Skin epidermis (tissue), 12 donors: ENCODE results near the gene ZNF778.
A peak's percentile ranks its signal among the peaks of the same experiment; 100 is the strongest.
"Not testable (repeated sequence)": the region's sequence is repeated elsewhere in the genome, so short reads cannot be mapped to it uniquely, and the experiment has no call there.

Experiments used
- H3K27ac ChIP-seq, 21 experiments: fragments of 200-600 bp; sonication (generic) in 11 of 21; one replicate each; pipeline ENCODE4 v1.5.0; 2020; ENCODE audit warnings: mild to moderate bottlenecking in 3 of 21, inconsistent platforms in 2 of 21, moderate library complexity in 2 of 21
- H3K4me3 ChIP-seq, 7 experiments: fragments of 200-600 bp; sonication (generic) in 2 of 7; one replicate each; pipeline ENCODE4 v1.5.0; 2020; ENCODE audit warnings: inconsistent platforms in 2 of 7, mild to moderate bottlenecking in 2 of 7, moderate library complexity in 1 of 7

ZNF778 gene

DNA sequence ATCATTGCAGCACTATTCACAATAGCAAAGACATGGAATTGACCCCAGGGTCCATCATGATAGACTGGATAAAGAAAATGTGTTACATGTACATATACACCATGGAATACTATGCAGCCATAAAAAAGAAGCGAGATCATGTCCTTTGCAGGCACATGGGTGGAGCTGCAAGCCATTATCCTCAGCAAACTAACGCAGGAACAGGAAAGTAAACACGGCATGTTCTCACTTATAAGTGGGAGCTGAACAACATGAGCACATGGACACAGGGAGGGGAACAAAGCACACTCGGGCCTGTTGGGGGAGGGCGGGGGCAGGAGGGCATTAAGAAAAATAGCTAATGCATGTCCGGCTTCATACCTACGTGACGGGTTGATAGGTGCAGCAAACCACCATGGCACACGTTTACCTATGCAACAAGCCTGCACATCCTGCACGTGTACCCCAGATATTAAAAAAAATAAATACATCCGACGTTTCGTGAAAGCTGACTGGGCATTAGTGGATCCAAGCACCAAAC lies 28.9 kb downstream of the ZNF778 start:
- peak overlapping the region in 2 of 21 experiments; percentile 27 to 41 for H3K27ac ChIP-seq
- H3K4me3 ChIP-seq = peak overlapping the region in 6 of 7 experiments; percentile 23 to 51 (median 41)

DNA sequence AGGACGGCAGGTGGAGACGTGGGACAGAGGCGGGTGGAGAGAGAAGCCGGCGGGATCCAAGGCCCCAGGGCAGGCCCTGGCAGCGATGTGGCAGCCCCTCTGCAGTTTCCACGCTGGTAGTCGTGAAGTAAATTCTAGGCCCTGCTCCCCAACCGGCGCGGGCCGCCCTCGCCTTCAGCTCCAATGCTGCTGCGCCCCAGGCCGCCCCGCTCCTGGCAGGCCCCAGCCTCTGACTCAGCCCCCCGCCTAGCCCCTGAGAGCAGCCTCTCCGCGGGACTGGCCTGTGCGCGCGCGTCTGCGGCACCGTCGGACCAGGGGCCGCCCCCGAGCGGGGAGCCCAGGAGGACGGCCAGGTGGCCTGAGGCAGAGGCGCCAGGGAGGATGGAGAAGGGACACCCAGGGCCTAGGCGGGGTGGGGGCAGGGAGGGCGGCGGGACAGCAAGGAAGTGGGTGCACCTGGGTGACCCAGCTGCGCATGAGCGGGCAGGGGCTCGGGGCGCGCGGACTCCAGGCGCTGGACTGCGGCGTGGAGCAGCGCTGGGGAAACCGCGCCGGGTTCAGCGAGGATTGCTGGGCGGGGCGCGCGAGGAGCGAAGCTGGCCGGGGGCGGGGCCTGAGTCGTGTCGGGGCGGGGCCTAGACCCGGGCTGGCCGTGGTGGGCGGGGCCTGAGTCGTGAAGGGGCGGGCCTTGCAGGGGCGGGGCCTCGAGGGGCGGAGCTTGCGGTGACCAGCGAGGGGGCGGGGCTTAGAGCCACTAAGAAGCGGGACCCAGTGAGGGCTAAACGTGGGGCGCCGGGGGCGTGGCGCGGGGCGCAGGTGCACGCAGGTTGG lies 29.6 kb downstream of the ZNF778 start:
- peak overlapping the region; percentile 23 to 51 (median 38) for H3K4me3 ChIP-seq

DNA sequence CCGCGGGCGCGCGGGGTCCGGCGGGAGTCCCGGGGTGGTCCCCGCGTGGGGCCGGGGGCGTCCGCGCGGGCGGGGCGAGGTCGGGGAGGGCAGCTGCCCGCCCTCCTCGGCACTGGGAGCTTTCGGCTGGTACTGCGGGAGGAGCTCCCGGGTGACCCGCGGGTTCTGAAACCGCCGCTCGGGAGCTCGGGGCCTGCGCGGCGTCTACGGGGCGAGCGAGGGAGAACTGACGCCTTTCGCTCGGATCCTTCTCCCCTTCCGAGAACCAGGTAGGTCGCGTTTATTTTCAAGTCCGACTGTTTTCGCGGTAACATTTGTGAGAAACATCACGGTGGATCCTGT lies 30.2 kb downstream of the ZNF778 start:
- peak overlapping the region; percentile 23 to 51 (median 38) for H3K4me3 ChIP-seq
- H3K27ac ChIP-seq = not testable (repeated sequence)

More for the DNA sequence above, 29.6 kb downstream of the ZNF778 start:
- H3K27ac ChIP-seq = peak overlapping the region in 6 of 21 experiments; percentile 16 to 56 (median 46)

- Histone ChIP-seq H3K4me3 (peak overlapping the region in 5 of 7 experiments; percentile 23 to 51 (median 44)), H3K27ac (no peak overlapping the region)
Observed at GRCh38 chr16:89248196-89248982, 30.9 kb downstream of the ZNF778 start.

GRCh38 chr16:89253548-89254287 lies 36.2 kb downstream of the ZNF778 start:
- H3K27ac ChIP-seq = no peak overlapping the region
- H3K4me3 ChIP-seq = no peak overlapping the region

GRCh38 chr16:89256651-89257254 lies 39.2 kb downstream of the ZNF778 start:
- H3K4me3 ChIP-seq = peak overlapping the region; percentile 14 to 38 (median 22)
- peak overlapping the region in 10 of 21 experiments; percentile 6 to 65 (median 37) for H3K27ac ChIP-seq

DNA sequence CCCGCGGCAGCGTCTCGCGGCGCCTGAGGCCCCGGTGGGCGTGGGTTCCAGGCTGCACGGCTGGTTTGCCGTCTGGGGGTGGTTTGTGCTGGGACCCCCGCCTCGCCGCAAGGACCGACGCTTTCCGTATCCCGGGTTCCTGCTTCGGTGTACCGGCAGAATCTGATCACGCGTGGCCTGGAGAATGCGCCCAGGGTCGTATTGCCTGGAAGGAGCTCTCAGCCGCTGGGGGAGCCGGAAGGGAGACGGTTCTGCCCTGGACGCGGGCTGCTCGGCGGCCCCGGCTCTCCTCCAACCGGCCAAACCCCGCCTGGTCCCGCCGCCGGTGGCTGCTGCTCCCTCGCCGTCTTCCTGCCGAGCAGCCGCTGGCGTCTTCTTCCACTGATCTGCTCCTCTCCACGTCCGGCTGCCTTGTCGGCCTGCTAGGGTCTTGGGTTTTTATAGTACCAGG lies 39.8 kb downstream of the ZNF778 start:
- peak overlapping the region; percentile 14 to 38 (median 22) for H3K4me3 ChIP-seq
- peak overlapping the region in 10 of 21 experiments; percentile 6 to 65 (median 37) for H3K27ac ChIP-seq

- Histone ChIP-seq H3K4me3 (peak overlapping the region in 5 of 7 experiments; percentile 14 to 38 (median 28)), H3K27ac (peak overlapping the region in 2 of 21 experiments; percentile 57 to 60)
Observed at GRCh38 chr16:89257757-89258465, 40.4 kb downstream of the ZNF778 start.

DNA sequence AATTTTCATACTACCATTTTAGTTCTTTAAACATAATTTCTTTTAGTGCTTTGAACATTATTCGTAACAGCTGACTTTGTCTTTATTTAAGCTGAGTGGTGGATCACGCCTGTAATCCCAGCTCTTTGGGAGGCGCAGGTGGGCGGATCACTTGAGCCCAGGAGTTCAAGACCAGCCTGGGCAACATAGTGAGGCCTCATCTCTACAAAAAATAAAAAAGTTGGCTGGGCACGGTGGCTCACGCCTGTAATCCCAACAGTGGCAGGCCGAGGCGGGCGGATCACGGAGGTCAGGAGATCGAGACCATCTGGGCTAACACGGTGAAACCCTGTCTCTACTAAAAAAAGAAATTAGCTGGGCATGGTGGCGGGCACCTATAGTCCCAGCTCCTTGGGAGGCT lies 42.4 kb downstream of the ZNF778 start:
- H3K4me3 ChIP-seq = not testable (repeated sequence)

GRCh38 chr16:89261691-89262563 lies 44.4 kb downstream of the ZNF778 start:
- Histone ChIP-seq H3K27ac (peak overlapping the region in 4 of 21 experiments; percentile 5 to 58 (median 24)), H3K4me3 (no peak overlapping the region)

More for the DNA sequence above, 42.4 kb downstream of the ZNF778 start:
- H3K27ac ChIP-seq = not testable (repeated sequence)

GRCh38 chr16:89264800-89265550 lies 47.5 kb downstream of the ZNF778 start:
- Histone ChIP-seq H3K27ac (no peak overlapping the region), H3K4me3 (no peak overlapping the region)

- no peak overlapping the region for H3K27ac ChIP-seq
- no peak overlapping the region for H3K4me3 ChIP-seq
Observed at GRCh38 chr16:89265647-89266046, 48.1 kb downstream of the ZNF778 start.

GRCh38 chr16:89266521-89267134 lies 49.1 kb downstream of the ZNF778 start:
- Histone ChIP-seq H3K27ac (no peak overlapping the region), H3K4me3 (no peak overlapping the region)

- not testable (repeated sequence) for H3K4me3 ChIP-seq, H3K27ac ChIP-seq
Observed at GRCh38 chr16:89267746-89268145, 50.2 kb downstream of the ZNF778 start.

- H3K4me3 ChIP-seq = no peak overlapping the region
- no peak overlapping the region for H3K27ac ChIP-seq
Observed at GRCh38 chr16:89268585-89268984, 51.1 kb downstream of the ZNF778 start.

- H3K27ac ChIP-seq = no peak overlapping the region
- H3K4me3 ChIP-seq = no peak overlapping the region
Observed at GRCh38 chr16:89268987-89269735, 51.7 kb downstream of the ZNF778 start.
